Daoy (cell line): ENCODE results near the gene RNASE9. TPM values are rescaled to one million over a fixed set of nuclear protein-coding genes. Genes with fewer than 3 reads are reported as not detected.
"Not testable (repeated sequence)": the region's sequence is repeated elsewhere in the genome, so short reads cannot be mapped to it uniquely, and the experiment has no call there.

Source experiments
- DNase-seq: peaks from one replicate; pipeline ENCODE4 v3.0.0-alpha.2; 2015; ENCODE audit warnings: low read depth
- total RNA-seq: library from RNA; depleted of rRNA; stranded (reverse); fragments of >200 nt; shearing (Covaris generic); gene quantifications from 2 replicates; pipeline ENCODE4 v1.2.3, GENCODE V29; 2014; rRNA removed

RNASE9 gene
- total RNA-seq, 1 experiment from 2014 or later: not detected

GRCh38 chr14:20516921-20517320 is 43.9 kb downstream of the RNASE9 start:
- DNase-seq: peak; percentile 63

DNA sequence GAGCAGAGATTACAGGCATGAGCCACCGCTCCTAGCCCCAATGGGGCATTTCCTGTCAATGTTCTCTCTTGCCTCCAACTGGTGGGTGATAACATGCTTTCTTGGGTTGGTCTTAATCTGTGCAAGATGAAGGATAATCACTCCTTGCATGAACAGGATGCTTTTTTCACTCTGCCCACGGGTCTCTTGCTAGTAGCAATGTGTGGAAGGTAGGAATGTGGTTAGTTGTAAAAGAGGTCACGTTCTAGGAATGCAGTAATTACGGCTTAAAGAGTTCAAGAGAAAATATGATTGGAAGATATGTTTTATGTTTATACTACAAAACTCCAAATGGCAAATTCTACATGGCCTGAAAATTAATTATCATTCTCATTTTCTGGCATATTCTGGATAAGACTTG is 45.0 kb downstream of the RNASE9 start:
- peak; percentile 29 for DNase-seq

DNA sequence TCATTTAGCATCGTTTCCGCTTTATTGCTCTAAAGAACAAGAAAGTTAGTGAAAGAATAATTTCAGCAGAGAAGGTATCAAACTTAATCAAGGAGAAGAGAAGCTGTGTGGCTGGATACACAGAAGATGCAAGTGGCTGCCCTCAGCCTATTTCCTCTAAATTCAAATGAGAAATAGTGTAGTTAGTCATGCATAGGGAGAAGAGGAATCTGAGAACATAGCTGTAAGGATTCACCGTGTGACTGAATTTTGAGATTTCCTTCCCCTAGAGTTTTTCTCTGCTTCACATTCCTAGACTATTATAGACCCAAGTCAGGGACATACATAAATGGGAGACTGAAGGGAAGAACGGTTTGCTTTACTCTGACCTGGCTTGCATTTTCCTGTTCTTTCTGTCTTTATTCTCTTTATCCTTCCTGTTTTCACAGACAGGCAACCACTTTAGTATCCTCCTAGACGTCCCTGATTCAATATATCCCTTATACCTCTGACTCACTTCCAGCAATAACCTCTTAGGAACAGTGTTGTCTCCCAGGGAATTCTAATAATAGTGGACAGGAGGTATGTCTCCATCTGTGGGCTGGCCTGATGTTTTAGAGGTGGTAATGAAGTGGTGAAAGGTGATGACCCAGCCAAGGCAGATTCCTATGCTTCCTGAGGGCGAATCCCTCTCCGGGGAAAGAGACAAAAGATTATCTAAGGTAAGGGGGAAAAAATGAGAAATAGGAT is 48.5 kb downstream of the RNASE9 start:
- no peak for DNase-seq

DNA sequence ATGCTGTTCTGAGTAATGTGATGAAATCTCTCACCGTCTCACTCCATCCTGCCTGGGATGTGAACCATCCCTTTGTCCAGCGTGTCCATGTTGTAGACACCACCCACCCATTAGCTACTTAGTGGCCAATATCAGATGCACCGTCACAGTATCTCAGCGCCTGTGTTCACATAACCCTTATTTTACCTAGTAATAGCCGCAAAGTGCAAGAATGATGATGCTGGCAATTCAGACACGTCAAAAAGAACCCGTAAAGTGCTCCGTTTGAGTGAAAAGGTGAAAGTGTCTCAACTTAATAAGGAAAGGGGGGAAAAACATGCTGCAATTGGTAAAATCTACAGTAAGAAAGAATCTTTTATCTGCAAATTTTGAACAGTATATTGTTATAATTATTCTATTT is 52.5 kb downstream of the RNASE9 start:
- no peak for DNase-seq

- DNase-seq: not testable (repeated sequence)
Observed at GRCh38 chr14:20507537-20507936, 53.3 kb downstream of the RNASE9 start.

GRCh38 chr14:20506752-20507151 is 54.1 kb downstream of the RNASE9 start:
- not testable (repeated sequence) for DNase-seq

DNA sequence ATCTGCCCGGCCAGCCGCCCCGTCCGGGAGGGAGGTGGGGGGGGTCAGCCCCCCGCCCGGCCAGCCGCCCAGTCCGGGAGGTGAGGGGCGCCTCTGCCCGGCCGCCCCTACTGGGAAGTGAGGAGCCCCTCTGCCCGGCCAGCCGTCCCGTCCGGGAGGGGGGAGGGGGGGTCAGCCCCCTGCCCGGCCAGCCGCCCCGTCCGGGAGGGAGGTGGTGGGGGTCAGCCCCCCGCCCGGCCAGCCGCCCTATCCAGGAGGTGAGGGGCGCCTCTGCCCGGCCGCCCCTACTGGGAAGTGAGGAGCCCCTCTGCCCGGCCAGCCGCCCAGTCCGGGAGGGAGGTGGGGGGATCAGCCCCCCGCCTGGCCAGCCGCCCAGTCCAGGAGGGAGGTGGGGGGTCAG is 54.6 kb downstream of the RNASE9 start:
- DNase-seq: not testable (repeated sequence)

Other genes with a start within 250 kb of the RNASE9 start
- 78.1 and 83.5 TPM in 2 replicates for gene CCNB1IP1, start 227.8 kb downstream of the RNASE9 start, total RNA-seq
- 70.3 and 71.1 TPM in 2 replicates for gene PARP2, start 217.4 kb downstream of the RNASE9 start, total RNA-seq
- gene TEP1, start 147.5 kb downstream of the RNASE9 start, total RNA-seq: 12.6 and 13.0 TPM in 2 replicates
- gene KLHL33, start 124.9 kb downstream of the RNASE9 start, total RNA-seq: not detected in 2 replicates
- 79.5 and 87.9 TPM in 2 replicates for gene OSGEP, start 106.2 kb downstream of the RNASE9 start, total RNA-seq
- gene APEX1, start 105.8 kb downstream of the RNASE9 start, total RNA-seq: 63.0 and 110 TPM in 2 replicates
- 19.7 and 21.0 TPM in 2 replicates for gene PIP4P1, start 99.6 kb downstream of the RNASE9 start, total RNA-seq
- gene PNP, start 91.6 kb downstream of the RNASE9 start, total RNA-seq: 184 TPM in 2 replicates
- gene RNASE10, start 55.5 kb downstream of the RNASE9 start, total RNA-seq: not detected in 2 replicates
- gene RNASE11, start 27.0 kb upstream of the RNASE9 start, total RNA-seq: 0.17 TPM in 1 of 2 replicates, not detected in the other
- gene RNASE12, start 30.3 kb upstream of the RNASE9 start, total RNA-seq: not detected in 2 replicates
- not detected in 2 replicates for gene OR6S1, start 80.6 kb upstream of the RNASE9 start, total RNA-seq
- 2.4 and 5.2 TPM in 2 replicates for gene RNASE4, start 123.5 kb upstream of the RNASE9 start, total RNA-seq
- gene ANG, start 127.7 kb upstream of the RNASE9 start, total RNA-seq: 1.3 and 2.4 TPM in 2 replicates
- not detected in 2 replicates for gene EDDM3A, start 184.8 kb upstream of the RNASE9 start, total RNA-seq
- not detected in 2 replicates for gene EDDM3B, start 207.4 kb upstream of the RNASE9 start, total RNA-seq
- gene RNASE6, start 220.2 kb upstream of the RNASE9 start, total RNA-seq: 0.23 TPM in 1 of 2 replicates, not detected in the other
- gene RNASE1, start 241.8 kb upstream of the RNASE9 start, total RNA-seq: 1.9 and 6.0 TPM in 2 replicates